ENCODE data around the gene MAL.
"Not testable (repeated sequence)": the region's sequence is repeated elsewhere in the genome, so short reads cannot be mapped to it uniquely, and the experiment has no call there.

Gene MAL

GRCh38 chr2:95034818-95035217 lies 9.3 kb downstream of the MAL start:
- peak; percentile 72 for DNase-seq

- no peak for DNase-seq
Measured at GRCh38 chr2:95036596-95037383, 11.3 kb downstream of the MAL start.

- DNase-seq = no peak
Measured at GRCh38 chr2:95037384-95037839, 11.9 kb downstream of the MAL start.

GRCh38 chr2:95037841-95038585 lies 12.5 kb downstream of the MAL start:
- not testable (repeated sequence) for DNase-seq

GRCh38 chr2:95038635-95039298 lies 13.3 kb downstream of the MAL start:
- no peak for DNase-seq

- no peak for DNase-seq
Measured at GRCh38 chr2:95039363-95039762, 13.9 kb downstream of the MAL start.

- DNase-seq = no peak
Measured at GRCh38 chr2:95039978-95040377, 14.5 kb downstream of the MAL start.

- no peak for DNase-seq
Measured at GRCh38 chr2:95040426-95040825, 14.9 kb downstream of the MAL start.

GRCh38 chr2:95041060-95041823 lies 15.7 kb downstream of the MAL start:
- DNase-seq = no peak

- DNase-seq = no peak
Measured at GRCh38 chr2:95041824-95042442, 16.4 kb downstream of the MAL start.

- DNase-seq = peak; percentile 96
Measured at GRCh38 chr2:95042472-95043271, 17.2 kb downstream of the MAL start.

GRCh38 chr2:95043300-95044093 lies 18.0 kb downstream of the MAL start:
- peak; percentile 90 for DNase-seq

- no peak for DNase-seq
Measured at GRCh38 chr2:95044601-95045000, 19.1 kb downstream of the MAL start.

- DNase-seq = no peak
Measured at GRCh38 chr2:95046371-95047112, 21.0 kb downstream of the MAL start.

- DNase-seq = peak; percentile 74
Measured at GRCh38 chr2:95047629-95048510, 22.4 kb downstream of the MAL start.

- DNase-seq = no peak
Measured at GRCh38 chr2:95048825-95049682, 23.5 kb downstream of the MAL start.

- DNase-seq = no peak
Measured at GRCh38 chr2:95049683-95049955, 24.1 kb downstream of the MAL start.

- DNase-seq = no peak
Measured at GRCh38 chr2:95049961-95050360, 24.5 kb downstream of the MAL start.

All from NCI-H69 (cell line).